ENCODE measurements around the gene RAB10.

The RAB10 gene

GRCh38 chr2:26067980-26068507, 34.2 kb downstream of the RAB10 start:
- peaks cover 0 to 27% (median 4%) of the 10 kb centered on the region in 4 donors for H3K4me1 ChIP-seq
- H3K4me3 ChIP-seq, result no peak overlapping the region
- no peak overlapping the region for H3K27ac ChIP-seq
- intact Hi-C loops (cut with DNase I; ENCODE audit: low total_unique reads), result no loop called here
- no peak for DNase-seq
- H3K36me3 ChIP-seq, result peaks cover 0 to 6% (median 4%) of the 10 kb centered on the region in 3 donors
- H3K27me3 ChIP-seq, result no peaks in the 10 kb centered on the region
- TF ChIP-seq, protein P1, sequence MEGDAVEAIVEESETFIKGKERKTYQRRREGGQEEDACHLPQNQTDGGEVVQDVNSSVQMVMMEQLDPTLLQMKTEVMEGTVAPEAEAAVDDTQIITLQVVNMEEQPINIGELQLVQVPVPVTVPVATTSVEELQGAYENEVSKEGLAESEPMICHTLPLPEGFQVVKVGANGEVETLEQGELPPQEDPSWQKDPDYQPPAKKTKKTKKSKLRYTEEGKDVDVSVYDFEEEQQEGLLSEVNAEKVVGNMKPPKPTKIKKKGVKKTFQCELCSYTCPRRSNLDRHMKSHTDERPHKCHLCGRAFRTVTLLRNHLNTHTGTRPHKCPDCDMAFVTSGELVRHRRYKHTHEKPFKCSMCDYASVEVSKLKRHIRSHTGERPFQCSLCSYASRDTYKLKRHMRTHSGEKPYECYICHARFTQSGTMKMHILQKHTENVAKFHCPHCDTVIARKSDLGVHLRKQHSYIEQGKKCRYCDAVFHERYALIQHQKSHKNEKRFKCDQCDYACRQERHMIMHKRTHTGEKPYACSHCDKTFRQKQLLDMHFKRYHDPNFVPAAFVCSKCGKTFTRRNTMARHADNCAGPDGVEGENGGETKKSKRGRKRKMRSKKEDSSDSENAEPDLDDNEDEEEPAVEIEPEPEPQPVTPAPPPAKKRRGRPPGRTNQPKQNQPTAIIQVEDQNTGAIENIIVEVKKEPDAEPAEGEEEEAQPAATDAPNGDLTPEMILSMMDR (IDR thresholded peaks at IDR 0.05), result no peak
- no peaks in the 10 kb centered on the region for H3K9me3 ChIP-seq

- no peak overlapping the region for H3K27ac ChIP-seq
- TF ChIP-seq, protein P1 (IDR thresholded peaks at IDR 0.05), result no peak
- intact Hi-C loops (cut with DNase I; ENCODE audit: low total_unique reads), result no loop called here
- no peak overlapping the region for H3K4me3 ChIP-seq
- no peaks in the 10 kb centered on the region for H3K27me3 ChIP-seq
- no peak for DNase-seq
- peaks cover 0 to 34% (median 4%) of the 10 kb centered on the region in 4 donors for H3K4me1 ChIP-seq
- peaks cover 0 to 6% (median 4%) of the 10 kb centered on the region in 3 donors for H3K36me3 ChIP-seq
- H3K9me3 ChIP-seq, result no peaks in the 10 kb centered on the region
Measured at GRCh38 chr2:26068602-26069298, 34.9 kb downstream of the RAB10 start.

- Histone ChIP-seq H3K27me3 (no peaks in the 10 kb centered on the region), H3K27ac (no peak overlapping the region), H3K4me1 (peaks cover 0 to 47% (median 8%) of the 10 kb centered on the region in 4 donors), H3K9me3 (no peaks in the 10 kb centered on the region), H3K36me3 (peaks cover 0 to 6% (median 4%) of the 10 kb centered on the region in 3 donors), H3K4me3 (no peak overlapping the region)
- TF ChIP-seq, protein P1 (IDR thresholded peaks at IDR 0.05), result no peak
- no peak for DNase-seq
- intact Hi-C loops (cut with DNase I; ENCODE audit: low total_unique reads), result no loop called here
Measured at GRCh38 chr2:26070730-26071129, 36.8 kb downstream of the RAB10 start.

GRCh38 chr2:26072925-26073768, 39.3 kb downstream of the RAB10 start:
- TF ChIP-seq, protein P1 (IDR thresholded peaks at IDR 0.05), result no peak
- intact Hi-C loops (cut with DNase I; ENCODE audit: low total_unique reads), result no loop called here
- H3K27ac ChIP-seq, result no peak overlapping the region
- H3K4me3 ChIP-seq, result no peak overlapping the region
- no peaks in the 10 kb centered on the region for H3K36me3 ChIP-seq
- no peak for DNase-seq
- no peaks in the 10 kb centered on the region for H3K9me3 ChIP-seq
- H3K4me1 ChIP-seq, result peaks cover 0 to 43% (median 12%) of the 10 kb centered on the region in 4 donors
- H3K27me3 ChIP-seq, result no peaks in the 10 kb centered on the region

DNA sequence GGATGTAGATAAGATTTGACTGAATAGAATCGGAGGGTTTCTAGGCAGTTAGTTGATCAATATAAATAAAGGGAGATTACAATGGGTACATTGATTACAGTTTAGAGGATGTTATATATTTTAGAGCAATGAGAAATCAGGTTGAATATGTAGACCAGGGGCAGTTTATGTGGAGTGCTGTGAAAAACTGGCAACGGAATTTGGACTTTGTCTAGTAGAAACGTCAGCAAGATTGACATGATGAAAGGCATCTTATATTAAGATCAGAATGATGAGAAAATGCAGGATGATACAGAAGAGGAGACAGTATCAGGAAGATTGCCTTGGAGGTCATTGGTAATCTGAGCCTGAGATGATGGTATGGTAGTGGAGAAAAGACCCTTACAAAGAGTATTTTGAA, 39.9 kb downstream of the RAB10 start:
- Histone ChIP-seq H3K9me3 (no peaks in the 10 kb centered on the region), H3K4me1 (peaks cover 0 to 38% (median 12%) of the 10 kb centered on the region in 4 donors), H3K27ac (no peak overlapping the region), H3K36me3 (no peaks in the 10 kb centered on the region), H3K27me3 (no peaks in the 10 kb centered on the region), H3K4me3 (no peak overlapping the region)
- no peak for DNase-seq
- TF ChIP-seq, protein P1 (IDR thresholded peaks at IDR 0.05), result no peak
- intact Hi-C loops (cut with DNase I; ENCODE audit: low total_unique reads), result no loop called here
